HEK293 (cell line): Measurements from ENCODE around the gene IGF2BP2.

Experiments used
- CTCF ChIA-PET: fragments of 350-600 bp; formaldehyde crosslinking; extraction: SDS; loops from one replicate; lab custom pipeline; 2021; ENCODE audit warnings: antibody characterized with exemption; lab: Yijun Ruan, JAX
- POLR2A ChIA-PET: fragments of 300-600 bp; formaldehyde crosslinking; extraction: SDS; loops from one replicate; lab custom pipeline; 2020; ENCODE audit warnings: antibody characterized with exemption, inconsistent platforms; lab: Yijun Ruan, JAX
- H3K27ac ChIP-seq: fragments of 200-500 bp; sonication (Bioruptor generic); 2 replicates; pipeline ENCODE4 v1.5.1; 2014; ENCODE audit warnings: low read depth, low read length, control low read depth, inconsistent platforms; ENCODE audit errors: extremely low read depth
- H3K36me3 ChIP-seq, 2 experiments: fragments of 200-500 bp in 1 of 2; sonication (Bioruptor generic) in 1 of 2; 1 replicate in 1 of 2; 2 replicates in 1 of 2; pipeline ENCODE4 v1.5.1; 2014 to 2017; ENCODE audit warnings: inconsistent platforms in 2 of 2, low read length in 2 of 2; ENCODE audit not compliant: control insufficient read depth in 2 of 2, insufficient read depth in 1 of 2
- H3K4me1 ChIP-seq: fragments of 200-500 bp; sonication (Bioruptor generic); 2 replicates; pipeline ENCODE4 v1.5.1; 2014; ENCODE audit warnings: mild to moderate bottlenecking, low read length, inconsistent platforms; ENCODE audit not compliant: control insufficient read depth, insufficient read depth
- H3K4me3 ChIP-seq: 2 replicates; pipeline ENCODE4 v1.5.1; 2011; ENCODE audit warnings: low read depth, mild to moderate bottlenecking, control low read depth, low read length, moderate library complexity
- H3K9me3 ChIP-seq: fragments of 200-500 bp; sonication (Bioruptor generic); 2 replicates; pipeline ENCODE4 v1.5.1; 2014; ENCODE audit warnings: low read depth, low read length, inconsistent platforms; ENCODE audit not compliant: control insufficient read depth, insufficient read depth
- GLIS1 ChIP-seq: fragments of 450-650 bp; formaldehyde crosslinking; IDR thresholded peaks from 2 replicates; pipeline ENCODE4 v1.5.1; 2016; ENCODE audit warnings: missing biosample characterization, missing genetic modification characterization
- GLIS2 ChIP-seq: fragments of 450-650 bp; formaldehyde crosslinking; IDR thresholded peaks from 2 replicates; pipeline ENCODE4 v1.5.1; 2016; ENCODE audit warnings: missing biosample characterization, missing genetic modification characterization
- HOXC10 ChIP-seq: sonication (generic); formaldehyde crosslinking; IDR thresholded peaks from 2 replicates; pipeline ENCODE4 v1.8.1; 2023; ENCODE audit warnings: mild to moderate bottlenecking, missing genetic modification reagents
- PRDM6 ChIP-seq: fragments of 450-650 bp; formaldehyde crosslinking; IDR thresholded peaks from 2 replicates; pipeline ENCODE4 v1.5.1; 2017; ENCODE audit warnings: missing biosample characterization, missing genetic modification characterization
- SP7 ChIP-seq: fragments of 450-650 bp; formaldehyde crosslinking; IDR thresholded peaks from 2 replicates; pipeline ENCODE4 v1.5.1; 2016; ENCODE audit warnings: missing biosample characterization, missing genetic modification characterization
- ZBTB48 ChIP-seq: fragments of 450-650 bp; formaldehyde crosslinking; IDR thresholded peaks from 2 replicates; pipeline ENCODE4 v1.5.1; 2016; ENCODE audit warnings: missing biosample characterization, missing genetic modification characterization
- ZEB2 ChIP-seq: fragments of 450-650 bp; formaldehyde crosslinking; IDR thresholded peaks from 2 replicates; pipeline ENCODE4 v1.5.1; 2016; ENCODE audit warnings: missing biosample characterization, missing genetic modification characterization
- ZFHX2 ChIP-seq: fragments of 450-650 bp; formaldehyde crosslinking; conservative IDR thresholded peaks from 2 replicates; pipeline ENCODE4 v1.5.1; 2016; ENCODE audit warnings: missing biosample characterization, missing genetic modification characterization
- ZFP37 ChIP-seq: fragments of 450-650 bp; formaldehyde crosslinking; IDR thresholded peaks from 2 replicates; pipeline ENCODE4 v1.5.1; 2016; ENCODE audit warnings: missing biosample characterization, missing genetic modification characterization
- ZNF121 ChIP-seq: fragments of 450-650 bp; formaldehyde crosslinking; IDR thresholded peaks from 2 replicates; pipeline ENCODE4 v1.5.1; 2016; ENCODE audit warnings: missing biosample characterization, missing genetic modification characterization
- ZNF133 ChIP-seq: fragments of 450-650 bp; formaldehyde crosslinking; IDR thresholded peaks from 2 replicates; pipeline ENCODE4 v1.5.1; 2016; ENCODE audit warnings: missing biosample characterization, missing genetic modification characterization
- ZNF157 ChIP-seq: fragments of 450-650 bp; formaldehyde crosslinking; IDR thresholded peaks from 2 replicates; pipeline ENCODE4 v1.5.1; 2016; ENCODE audit warnings: missing biosample characterization, missing genetic modification characterization
- ZNF37A ChIP-seq: fragments of 450-650 bp; IDR thresholded peaks from 2 replicates; pipeline ENCODE4 v1.5.1; 2018; ENCODE audit warnings: missing biosample characterization, missing genetic modification characterization
- ZNF423 ChIP-seq: fragments of 450-650 bp; formaldehyde crosslinking; IDR thresholded peaks from 2 replicates; pipeline ENCODE4 v1.5.1; 2016; ENCODE audit warnings: missing biosample characterization, missing genetic modification characterization
- ZNF571 ChIP-seq: fragments of 450-650 bp; formaldehyde crosslinking; IDR thresholded peaks from 2 replicates; pipeline ENCODE4 v1.5.0; 2017; ENCODE audit warnings: missing biosample characterization, missing genetic modification characterization
- ZNF629 ChIP-seq: fragments of 450-650 bp; formaldehyde crosslinking; IDR thresholded peaks from 2 replicates; pipeline ENCODE4 v1.5.1; 2017; ENCODE audit warnings: missing biosample characterization, missing genetic modification characterization
- ZNF664 ChIP-seq: fragments of 450-650 bp; formaldehyde crosslinking; IDR thresholded peaks from 2 replicates; pipeline ENCODE4 v1.5.1; 2016; ENCODE audit warnings: missing biosample characterization, missing genetic modification characterization
- ZNF837 ChIP-seq: fragments of 450-650 bp; formaldehyde crosslinking; IDR thresholded peaks from 2 replicates; pipeline ENCODE4 v1.5.1; 2016; ENCODE audit warnings: missing biosample characterization, missing genetic modification characterization
- ZSCAN5A ChIP-seq: fragments of 450-650 bp; formaldehyde crosslinking; IDR thresholded peaks from 2 replicates; pipeline ENCODE4 v1.5.1; 2016; ENCODE audit warnings: missing biosample characterization, missing genetic modification characterization
- ZXDB ChIP-seq: fragments of 450-650 bp; formaldehyde crosslinking; IDR thresholded peaks from 2 replicates; pipeline ENCODE4 v1.5.1; 2016; ENCODE audit warnings: missing biosample characterization, missing genetic modification characterization
- TF ChIP-seq, protein P1 (sequence below): fragments of 450-650 bp; formaldehyde crosslinking; IDR thresholded peaks from 2 replicates; pipeline ENCODE4 v1.5.1; 2016; ENCODE audit warnings: missing biosample characterization, missing genetic modification characterization
- TF ChIP-seq, protein P2 (sequence below): fragments of 450-650 bp; formaldehyde crosslinking; IDR thresholded peaks from 2 replicates; pipeline ENCODE4 v1.5.1; 2016; ENCODE audit warnings: missing biosample characterization, missing genetic modification characterization, low read depth
- TF ChIP-seq, protein P3 (sequence below): fragments of 450-650 bp; formaldehyde crosslinking; IDR thresholded peaks from 2 replicates; pipeline ENCODE4 v1.5.1; 2016; ENCODE audit warnings: missing biosample characterization, missing genetic modification characterization
- TF ChIP-seq, protein P4 (sequence below): IDR thresholded peaks from 2 replicates; pipeline ENCODE4 v1.6.1; 2011; ENCODE audit warnings: mild to moderate bottlenecking, low read depth, low read length, borderline replicate concordance

Gene IGF2BP2

DNA sequence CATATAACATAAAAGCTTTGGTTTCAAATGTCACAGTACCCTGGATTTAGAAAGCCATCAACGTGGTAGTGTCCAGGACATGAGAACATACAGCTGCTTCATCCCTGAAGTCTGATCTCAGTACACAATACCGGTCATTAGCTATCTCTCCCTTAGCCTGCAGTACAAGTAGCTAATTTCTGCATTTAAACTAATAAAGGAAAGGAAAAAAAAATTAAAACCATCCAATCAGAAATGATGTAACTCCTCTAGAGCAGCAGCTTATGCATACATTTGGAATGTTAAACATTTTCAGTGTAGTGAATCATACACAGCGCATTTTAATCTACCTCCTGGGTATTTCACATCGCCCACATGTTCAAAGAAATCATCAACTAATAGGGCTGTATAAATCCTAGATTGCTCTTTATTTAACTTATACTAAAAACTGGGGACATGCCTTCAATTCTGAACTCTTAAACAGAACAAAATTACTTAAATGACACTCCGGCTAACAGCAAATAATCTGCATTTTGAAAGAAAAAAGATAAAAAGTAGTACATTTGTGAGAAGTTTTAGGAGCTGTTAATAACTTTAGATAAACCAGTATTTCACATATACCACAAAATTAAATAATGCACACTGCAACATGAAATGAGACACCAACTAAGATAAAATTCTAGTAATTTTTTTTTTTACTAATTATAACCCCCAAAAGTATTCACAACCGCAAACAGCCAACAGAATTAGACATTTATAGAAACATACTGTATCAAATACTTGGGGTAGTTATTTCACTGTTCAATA, 3.7 kb downstream of the IGF2BP2 start:
- ChIA-PET CTCF (interaction anchor here (0.6 to 2.9 kb wide), 6 partner anchors 18 to 161 kb away, joined by 3 to 9 read pairs (median 4); no protein-coding TSS in a partner anchor), POLR2A (interaction anchor here (3.0 kb wide), 1 partner anchor 116 kb away, joined by 26 read pairs; the partner anchor contains the start of gene TRA2B)
- H3K36me3 ChIP-seq: no peaks in the 10 kb centered on the region
- no peak overlapping the region for H3K27ac ChIP-seq
- H3K9me3 ChIP-seq: no peaks in the 10 kb centered on the region
- H3K4me3 ChIP-seq: peak overlapping the region; percentile 94
- H3K4me1 ChIP-seq: 0 out of 2 replicates have a peak, but pooled peaks cover 7% of the 10 kb centered on the region
- TF ChIP-seq, protein P1, sequence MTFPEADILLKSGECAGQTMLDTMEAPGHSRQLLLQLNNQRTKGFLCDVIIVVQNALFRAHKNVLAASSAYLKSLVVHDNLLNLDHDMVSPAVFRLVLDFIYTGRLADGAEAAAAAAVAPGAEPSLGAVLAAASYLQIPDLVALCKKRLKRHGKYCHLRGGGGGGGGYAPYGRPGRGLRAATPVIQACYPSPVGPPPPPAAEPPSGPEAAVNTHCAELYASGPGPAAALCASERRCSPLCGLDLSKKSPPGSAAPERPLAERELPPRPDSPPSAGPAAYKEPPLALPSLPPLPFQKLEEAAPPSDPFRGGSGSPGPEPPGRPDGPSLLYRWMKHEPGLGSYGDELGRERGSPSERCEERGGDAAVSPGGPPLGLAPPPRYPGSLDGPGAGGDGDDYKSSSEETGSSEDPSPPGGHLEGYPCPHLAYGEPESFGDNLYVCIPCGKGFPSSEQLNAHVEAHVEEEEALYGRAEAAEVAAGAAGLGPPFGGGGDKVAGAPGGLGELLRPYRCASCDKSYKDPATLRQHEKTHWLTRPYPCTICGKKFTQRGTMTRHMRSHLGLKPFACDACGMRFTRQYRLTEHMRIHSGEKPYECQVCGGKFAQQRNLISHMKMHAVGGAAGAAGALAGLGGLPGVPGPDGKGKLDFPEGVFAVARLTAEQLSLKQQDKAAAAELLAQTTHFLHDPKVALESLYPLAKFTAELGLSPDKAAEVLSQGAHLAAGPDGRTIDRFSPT (tag by site-specific recombination): no peak
- TF ChIP-seq ZXDB (no peak), ZNF837 (tag by site-specific recombination) (no peak), ZFHX2 (tag by site-specific recombination) (0 out of 2 replicates have a peak, but pooled peaks have one; percentile 15), ZEB2 (tag by site-specific recombination) (peak; percentile 78), ZNF121 (tag by site-specific recombination) (no peak), ZNF133 (no peak), ZSCAN5A (no peak), GLIS2 (tag by site-specific recombination) (no peak), HOXC10 (no peak), ZNF157 (tag by site-specific recombination) (no peak), ZNF629 (tag by site-specific recombination) (peak; percentile 72; the same call in 1 of the 2 replicates), ZNF423 (tag by site-specific recombination) (no peak), GLIS1 (tag by site-specific recombination) (0 out of 2 replicates have a peak, but pooled peaks have one; percentile 17), ZBTB48 (no peak), ZNF37A (tag by site-specific recombination) (no peak), ZFP37 (tag by site-specific recombination) (no peak), SP7 (tag by site-specific recombination) (0 out of 2 replicates have a peak, but pooled peaks have one; percentile 38), PRDM6 (peak; percentile 51), ZNF571 (tag by site-specific recombination) (no peak), ZNF664 (peak; percentile 52)
- TF ChIP-seq, protein P2, sequence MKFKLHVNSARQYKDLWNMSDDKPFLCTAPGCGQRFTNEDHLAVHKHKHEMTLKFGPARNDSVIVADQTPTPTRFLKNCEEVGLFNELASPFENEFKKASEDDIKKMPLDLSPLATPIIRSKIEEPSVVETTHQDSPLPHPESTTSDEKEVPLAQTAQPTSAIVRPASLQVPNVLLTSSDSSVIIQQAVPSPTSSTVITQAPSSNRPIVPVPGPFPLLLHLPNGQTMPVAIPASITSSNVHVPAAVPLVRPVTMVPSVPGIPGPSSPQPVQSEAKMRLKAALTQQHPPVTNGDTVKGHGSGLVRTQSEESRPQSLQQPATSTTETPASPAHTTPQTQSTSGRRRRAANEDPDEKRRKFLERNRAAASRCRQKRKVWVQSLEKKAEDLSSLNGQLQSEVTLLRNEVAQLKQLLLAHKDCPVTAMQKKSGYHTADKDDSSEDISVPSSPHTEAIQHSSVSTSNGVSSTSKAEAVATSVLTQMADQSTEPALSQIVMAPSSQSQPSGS (tag by site-specific recombination): 0 out of 2 replicates have a peak, but pooled peaks have one; percentile 14
- TF ChIP-seq, protein P3, sequence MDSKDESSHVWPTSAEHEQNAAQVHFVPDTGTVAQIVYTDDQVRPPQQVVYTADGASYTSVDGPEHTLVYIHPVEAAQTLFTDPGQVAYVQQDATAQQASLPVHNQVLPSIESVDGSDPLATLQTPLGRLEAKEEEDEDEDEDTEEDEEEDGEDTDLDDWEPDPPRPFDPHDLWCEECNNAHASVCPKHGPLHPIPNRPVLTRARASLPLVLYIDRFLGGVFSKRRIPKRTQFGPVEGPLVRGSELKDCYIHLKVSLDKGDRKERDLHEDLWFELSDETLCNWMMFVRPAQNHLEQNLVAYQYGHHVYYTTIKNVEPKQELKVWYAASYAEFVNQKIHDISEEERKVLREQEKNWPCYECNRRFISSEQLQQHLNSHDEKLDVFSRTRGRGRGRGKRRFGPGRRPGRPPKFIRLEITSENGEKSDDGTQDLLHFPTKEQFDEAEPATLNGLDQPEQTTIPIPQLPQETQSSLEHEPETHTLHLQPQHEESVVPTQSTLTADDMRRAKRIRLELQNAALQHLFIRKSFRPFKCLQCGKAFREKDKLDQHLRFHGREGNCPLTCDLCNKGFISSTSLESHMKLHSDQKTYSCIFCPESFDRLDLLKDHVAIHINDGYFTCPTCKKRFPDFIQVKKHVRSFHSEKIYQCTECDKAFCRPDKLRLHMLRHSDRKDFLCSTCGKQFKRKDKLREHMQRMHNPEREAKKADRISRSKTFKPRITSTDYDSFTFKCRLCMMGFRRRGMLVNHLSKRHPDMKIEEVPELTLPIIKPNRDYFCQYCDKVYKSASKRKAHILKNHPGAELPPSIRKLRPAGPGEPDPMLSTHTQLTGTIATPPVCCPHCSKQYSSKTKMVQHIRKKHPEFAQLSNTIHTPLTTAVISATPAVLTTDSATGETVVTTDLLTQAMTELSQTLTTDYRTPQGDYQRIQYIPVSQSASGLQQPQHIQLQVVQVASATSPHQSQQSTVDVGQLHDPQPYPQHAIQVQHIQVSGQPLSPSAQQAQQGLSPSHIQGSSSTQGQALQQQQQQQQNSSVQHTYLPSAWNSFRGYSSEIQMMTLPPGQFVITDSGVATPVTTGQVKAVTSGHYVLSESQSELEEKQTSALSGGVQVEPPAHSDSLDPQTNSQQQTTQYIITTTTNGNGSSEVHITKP (tag by site-specific recombination): peak; percentile 76
- TF ChIP-seq, protein P4, sequence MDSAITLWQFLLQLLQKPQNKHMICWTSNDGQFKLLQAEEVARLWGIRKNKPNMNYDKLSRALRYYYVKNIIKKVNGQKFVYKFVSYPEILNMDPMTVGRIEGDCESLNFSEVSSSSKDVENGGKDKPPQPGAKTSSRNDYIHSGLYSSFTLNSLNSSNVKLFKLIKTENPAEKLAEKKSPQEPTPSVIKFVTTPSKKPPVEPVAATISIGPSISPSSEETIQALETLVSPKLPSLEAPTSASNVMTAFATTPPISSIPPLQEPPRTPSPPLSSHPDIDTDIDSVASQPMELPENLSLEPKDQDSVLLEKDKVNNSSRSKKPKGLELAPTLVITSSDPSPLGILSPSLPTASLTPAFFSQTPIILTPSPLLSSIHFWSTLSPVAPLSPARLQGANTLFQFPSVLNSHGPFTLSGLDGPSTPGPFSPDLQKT: no peak
